HepG2 (cell line): ENCODE measurements around the gene SIX3.

Experiments
- CEBPB ChIP-seq: IDR thresholded peaks from 2 replicates; pipeline ENCODE4 v1.6.1; 2011; ENCODE audit warnings: low read depth, low read length, improper control_type of control experiment, borderline replicate concordance
- ELF1 ChIP-seq: sonication (generic); formaldehyde crosslinking; IDR thresholded peaks from 2 replicates; pipeline ENCODE4 v1.4.0; 2020; ENCODE audit warnings: missing genetic modification reagents
- ESRRA ChIP-seq: sonication (generic); formaldehyde crosslinking; IDR thresholded peaks from 2 replicates; pipeline ENCODE4 v1.5.1; 2020; ENCODE audit warnings: mild to moderate bottlenecking, low read depth, missing genetic modification reagents
- MAFF ChIP-seq: IDR thresholded peaks from 2 replicates; pipeline ENCODE4 v1.6.1; 2011; ENCODE audit warnings: low read depth, low read length, improper control_type of control experiment
- YY1 ChIP-seq: IDR thresholded peaks from 2 replicates; pipeline ENCODE4 v1.6.1; 2011; ENCODE audit warnings: low read length, low read depth, moderate library complexity, mild to moderate bottlenecking; ENCODE audit not compliant: insufficient read depth, insufficient replicate concordance
- ZNF550 ChIP-seq: sonication (generic); formaldehyde crosslinking; IDR thresholded peaks from 2 replicates; pipeline ENCODE4 v1.4.0; 2020; ENCODE audit warnings: mild to moderate bottlenecking, missing genetic modification reagents, borderline replicate concordance
- TF ChIP-seq, protein P1 (sequence below): sonication (generic); formaldehyde crosslinking; IDR thresholded peaks from 2 replicates; pipeline ENCODE4 v1.5.0; 2020; ENCODE audit warnings: mild to moderate bottlenecking, missing genetic modification reagents, moderate library complexity
- TF ChIP-seq, protein P2 (sequence below): sonication (generic); formaldehyde crosslinking; IDR thresholded peaks from 2 replicates; pipeline ENCODE4 v1.5.0; 2020; ENCODE audit warnings: missing genetic modification reagents
- TF ChIP-seq, protein P3 (sequence below): sonication (generic); formaldehyde crosslinking; IDR thresholded peaks from 2 replicates; pipeline ENCODE4 v1.4.0; 2020; ENCODE audit warnings: missing genetic modification reagents
- TF ChIP-seq, protein P4 (sequence below): sonication (generic); formaldehyde crosslinking; conservative IDR thresholded peaks from 2 replicates; pipeline ENCODE4 v1.5.0; 2020; ENCODE audit warnings: missing genetic modification reagents

DNA sequence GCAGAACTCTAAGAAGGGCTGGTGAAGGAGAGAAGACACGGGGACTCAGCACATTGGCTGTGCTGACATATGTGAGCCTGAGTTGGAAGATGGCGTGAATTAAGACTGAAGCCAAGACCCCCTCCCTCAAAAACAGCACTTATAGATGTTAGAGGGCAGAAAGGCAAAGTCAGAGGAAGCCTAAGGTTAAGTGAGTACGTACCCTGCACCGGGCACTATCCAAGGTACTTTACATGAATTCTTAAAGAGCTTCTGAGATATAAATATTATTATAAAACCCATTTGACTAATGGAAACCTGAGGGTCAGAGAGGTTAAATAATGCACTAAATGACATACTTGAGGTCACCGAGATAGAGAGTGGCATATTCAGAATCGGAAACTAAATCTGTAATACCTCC, 25.6 kb downstream of the SIX3 start:
- TF ChIP-seq, protein P1, sequence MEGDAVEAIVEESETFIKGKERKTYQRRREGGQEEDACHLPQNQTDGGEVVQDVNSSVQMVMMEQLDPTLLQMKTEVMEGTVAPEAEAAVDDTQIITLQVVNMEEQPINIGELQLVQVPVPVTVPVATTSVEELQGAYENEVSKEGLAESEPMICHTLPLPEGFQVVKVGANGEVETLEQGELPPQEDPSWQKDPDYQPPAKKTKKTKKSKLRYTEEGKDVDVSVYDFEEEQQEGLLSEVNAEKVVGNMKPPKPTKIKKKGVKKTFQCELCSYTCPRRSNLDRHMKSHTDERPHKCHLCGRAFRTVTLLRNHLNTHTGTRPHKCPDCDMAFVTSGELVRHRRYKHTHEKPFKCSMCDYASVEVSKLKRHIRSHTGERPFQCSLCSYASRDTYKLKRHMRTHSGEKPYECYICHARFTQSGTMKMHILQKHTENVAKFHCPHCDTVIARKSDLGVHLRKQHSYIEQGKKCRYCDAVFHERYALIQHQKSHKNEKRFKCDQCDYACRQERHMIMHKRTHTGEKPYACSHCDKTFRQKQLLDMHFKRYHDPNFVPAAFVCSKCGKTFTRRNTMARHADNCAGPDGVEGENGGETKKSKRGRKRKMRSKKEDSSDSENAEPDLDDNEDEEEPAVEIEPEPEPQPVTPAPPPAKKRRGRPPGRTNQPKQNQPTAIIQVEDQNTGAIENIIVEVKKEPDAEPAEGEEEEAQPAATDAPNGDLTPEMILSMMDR (CRISPR knock-in tag), result no peak
- TF ChIP-seq MAFF (no peak), ZNF550 (CRISPR knock-in tag) (no peak), ELF1 (CRISPR knock-in tag) (no peak), ESRRA (no peak), YY1 (no peak), CEBPB (no peak)
- TF ChIP-seq, protein P2, sequence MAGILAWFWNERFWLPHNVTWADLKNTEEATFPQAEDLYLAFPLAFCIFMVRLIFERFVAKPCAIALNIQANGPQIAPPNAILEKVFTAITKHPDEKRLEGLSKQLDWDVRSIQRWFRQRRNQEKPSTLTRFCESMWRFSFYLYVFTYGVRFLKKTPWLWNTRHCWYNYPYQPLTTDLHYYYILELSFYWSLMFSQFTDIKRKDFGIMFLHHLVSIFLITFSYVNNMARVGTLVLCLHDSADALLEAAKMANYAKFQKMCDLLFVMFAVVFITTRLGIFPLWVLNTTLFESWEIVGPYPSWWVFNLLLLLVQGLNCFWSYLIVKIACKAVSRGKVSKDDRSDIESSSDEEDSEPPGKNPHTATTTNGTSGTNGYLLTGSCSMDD (CRISPR knock-in tag), result no peak
- TF ChIP-seq, protein P3, sequence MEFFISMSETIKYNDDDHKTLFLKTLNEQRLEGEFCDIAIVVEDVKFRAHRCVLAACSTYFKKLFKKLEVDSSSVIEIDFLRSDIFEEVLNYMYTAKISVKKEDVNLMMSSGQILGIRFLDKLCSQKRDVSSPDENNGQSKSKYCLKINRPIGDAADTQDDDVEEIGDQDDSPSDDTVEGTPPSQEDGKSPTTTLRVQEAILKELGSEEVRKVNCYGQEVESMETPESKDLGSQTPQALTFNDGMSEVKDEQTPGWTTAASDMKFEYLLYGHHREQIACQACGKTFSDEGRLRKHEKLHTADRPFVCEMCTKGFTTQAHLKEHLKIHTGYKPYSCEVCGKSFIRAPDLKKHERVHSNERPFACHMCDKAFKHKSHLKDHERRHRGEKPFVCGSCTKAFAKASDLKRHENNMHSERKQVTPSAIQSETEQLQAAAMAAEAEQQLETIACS, result no peak
- TF ChIP-seq, protein P4, sequence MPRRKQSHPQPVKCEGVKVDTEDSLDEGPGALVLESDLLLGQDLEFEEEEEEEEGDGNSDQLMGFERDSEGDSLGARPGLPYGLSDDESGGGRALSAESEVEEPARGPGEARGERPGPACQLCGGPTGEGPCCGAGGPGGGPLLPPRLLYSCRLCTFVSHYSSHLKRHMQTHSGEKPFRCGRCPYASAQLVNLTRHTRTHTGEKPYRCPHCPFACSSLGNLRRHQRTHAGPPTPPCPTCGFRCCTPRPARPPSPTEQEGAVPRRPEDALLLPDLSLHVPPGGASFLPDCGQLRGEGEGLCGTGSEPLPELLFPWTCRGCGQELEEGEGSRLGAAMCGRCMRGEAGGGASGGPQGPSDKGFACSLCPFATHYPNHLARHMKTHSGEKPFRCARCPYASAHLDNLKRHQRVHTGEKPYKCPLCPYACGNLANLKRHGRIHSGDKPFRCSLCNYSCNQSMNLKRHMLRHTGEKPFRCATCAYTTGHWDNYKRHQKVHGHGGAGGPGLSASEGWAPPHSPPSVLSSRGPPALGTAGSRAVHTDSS (CRISPR knock-in tag), result no peak
